Measurements from ENCODE around the gene LAMB2. TPM values are rescaled to one million over a fixed set of nuclear protein-coding genes. Genes with fewer than 3 reads are reported as not detected.

The LAMB2 gene
- total and polyA plus RNA-seq, 2 experiments from 2014 or later = 71.3 to 154 TPM

DNA sequence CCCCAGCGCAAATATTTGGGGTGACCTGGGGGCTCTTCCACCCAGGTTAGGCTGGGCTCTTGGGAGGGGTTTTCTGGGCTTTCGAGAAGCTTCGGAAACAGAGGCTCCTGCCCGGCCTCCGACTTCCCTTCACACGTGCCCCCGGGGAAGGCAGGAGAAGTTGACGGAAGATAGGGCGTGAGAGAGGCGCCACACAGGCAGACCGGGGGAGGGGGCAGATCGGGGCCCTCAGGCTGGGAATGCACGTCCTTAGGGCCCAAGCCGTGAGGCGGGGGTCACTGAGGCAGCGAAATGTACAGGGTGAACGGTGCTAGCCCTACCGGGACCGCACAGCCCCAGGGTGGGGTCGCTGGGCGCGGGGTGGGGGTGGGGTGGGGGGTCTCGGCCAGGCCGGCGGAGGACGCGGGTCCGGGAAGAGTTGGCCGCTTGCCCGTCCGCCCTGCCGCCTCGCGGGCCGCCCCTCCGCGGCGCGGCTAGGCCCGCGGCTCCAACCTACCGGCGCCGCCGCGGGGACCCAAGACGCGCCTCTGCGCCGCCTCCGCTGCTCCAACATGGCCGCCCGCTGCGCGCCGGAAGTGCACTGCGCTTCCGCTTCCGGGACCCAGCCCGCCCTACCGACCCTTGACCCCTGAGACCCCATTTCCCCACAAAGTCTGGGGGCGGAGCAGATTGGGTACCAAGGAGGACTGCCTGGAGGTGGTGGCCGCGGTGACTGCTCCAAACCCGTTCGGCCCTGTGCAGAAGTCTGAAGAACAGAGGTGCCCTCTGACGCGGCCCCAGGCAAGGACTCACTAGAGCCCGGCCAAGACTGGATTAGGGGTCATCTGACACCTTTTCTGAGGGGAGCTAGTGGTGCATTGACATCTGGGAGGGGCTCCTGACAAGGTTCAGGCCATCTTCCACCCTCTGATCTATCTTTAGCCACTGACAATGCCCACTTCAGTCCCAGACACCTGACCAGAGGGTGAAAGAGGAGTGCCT lies 33.2 kb upstream of the LAMB2 start, which contains the start of gene CCDC71:
Gene CCDC71 (minus strand): TSS at position 561 of the 981 bp plus-strand sequence. CDS start 2,123 bp downstream, outside the sequence.
- DNase-seq (ENCODE audit: low spot score) (peak; percentile 92), ATAC-seq (peak; percentile 67)
- Histone ChIP-seq H3F3A (replicated peaks; ENCODE audit: low read depth) (no peaks in the 10 kb centered on the region), H3K4me1 (ENCODE audit: insufficient read depth) (peaks cover 14% of the 10 kb centered on the region), H2AFZ (peak within 1 kb of the TSS; percentile 63), H4K20me1 (replicated peaks; ENCODE audit: insufficient read depth) (peaks cover 10% of the 10 kb centered on the region), H3K36me3 (ENCODE audit: insufficient read depth) (no peaks in the 10 kb centered on the region; the same call in 1 of the 2 replicates), H3K9me2 (ENCODE audit: insufficient read depth) (peaks cover 8% of the 10 kb centered on the region; the same call in 1 of the 2 replicates), H3K27me3 (ENCODE audit: insufficient read depth) (no peaks in the 10 kb centered on the region), H3K4me3 (peak within 1 kb of the TSS; percentile 97), H3K79me2 (replicated peaks; ENCODE audit: insufficient read depth) (peaks cover 18% of the 10 kb centered on the region), H3K27ac (ENCODE audit: low read depth) (peak within 1 kb of the TSS; percentile 66; the same call in 1 of the 2 replicates), H3K4me2 (peak within 1 kb of the TSS; percentile 99)
- peaks cover 10% of the 10 kb centered on the region for H3K27me3 Mint-ChIP-seq (ENCODE audit: insufficient read depth, low read depth, poor library complexity)
- H3K9me3 Mint-ChIP-seq = no peaks in the 10 kb centered on the region
- H3K27ac Mint-ChIP-seq = peak within 1 kb of the TSS; percentile 94
- H3K36me3 Mint-ChIP-seq (ENCODE audit: low read depth) = peaks cover 25% of the 10 kb centered on the region
- no peak for TF ChIP-seq STAT1 (IDR thresholded peaks at IDR 0.05; ENCODE audit: unreplicated experiment)
- TF ChIP-seq, protein P1, sequence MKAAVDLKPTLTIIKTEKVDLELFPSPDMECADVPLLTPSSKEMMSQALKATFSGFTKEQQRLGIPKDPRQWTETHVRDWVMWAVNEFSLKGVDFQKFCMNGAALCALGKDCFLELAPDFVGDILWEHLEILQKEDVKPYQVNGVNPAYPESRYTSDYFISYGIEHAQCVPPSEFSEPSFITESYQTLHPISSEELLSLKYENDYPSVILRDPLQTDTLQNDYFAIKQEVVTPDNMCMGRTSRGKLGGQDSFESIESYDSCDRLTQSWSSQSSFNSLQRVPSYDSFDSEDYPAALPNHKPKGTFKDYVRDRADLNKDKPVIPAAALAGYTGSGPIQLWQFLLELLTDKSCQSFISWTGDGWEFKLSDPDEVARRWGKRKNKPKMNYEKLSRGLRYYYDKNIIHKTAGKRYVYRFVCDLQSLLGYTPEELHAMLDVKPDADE (IDR thresholded peaks at IDR 0.05) = peak; percentile 81
- peak within 1 kb of the TSS; percentile 96 for H3K4me3 Mint-ChIP-seq
- peaks cover 16% of the 10 kb centered on the region for H3K4me1 Mint-ChIP-seq

DNA sequence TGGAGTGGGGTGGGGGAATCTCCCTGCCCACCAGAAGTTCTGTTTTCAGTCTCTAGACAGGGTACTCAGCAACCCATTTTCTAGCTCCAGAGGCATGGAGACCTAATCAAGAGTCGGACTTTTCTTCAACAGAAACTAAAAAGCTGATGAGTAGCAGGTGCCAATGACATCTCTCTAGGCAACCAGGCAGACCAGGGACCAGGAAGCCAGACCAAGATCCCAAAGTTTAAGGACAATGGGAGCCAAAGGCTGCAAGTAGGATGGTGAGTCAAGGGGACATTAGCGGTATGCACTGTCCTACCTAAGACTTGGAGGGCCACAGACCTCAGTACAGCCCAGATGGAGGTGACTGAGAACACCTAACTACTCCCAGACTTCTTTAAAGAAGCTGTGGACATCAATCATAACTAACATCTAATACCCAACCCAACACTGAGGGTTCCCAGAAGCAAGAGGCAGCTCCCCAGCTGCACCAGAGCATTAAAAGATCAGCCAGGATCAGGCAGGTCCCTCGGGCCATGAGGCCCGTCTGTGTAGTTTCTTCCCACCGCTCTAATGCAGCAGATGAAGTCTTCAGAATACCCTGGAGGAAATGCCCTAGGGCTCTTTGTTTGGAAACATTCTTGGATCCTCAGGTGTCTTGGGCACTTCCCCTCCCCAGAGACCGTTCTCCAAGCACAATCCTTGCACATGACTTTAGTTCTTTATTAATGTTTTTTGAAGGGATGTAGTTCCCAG lies 32.3 kb upstream of the LAMB2 start:
- Histone ChIP-seq H4K20me1 (replicated peaks; ENCODE audit: insufficient read depth) (peaks cover 10% of the 10 kb centered on the region), H3K79me2 (replicated peaks; ENCODE audit: insufficient read depth) (peaks cover 18% of the 10 kb centered on the region), H3K4me1 (ENCODE audit: insufficient read depth) (peaks cover 14% of the 10 kb centered on the region), H3K36me3 (ENCODE audit: insufficient read depth) (no peaks in the 10 kb centered on the region; the same call in 1 of the 2 replicates), H2AFZ (0 out of 2 replicates have a peak overlapping the region, but pooled peaks have one; percentile 10), H3F3A (replicated peaks; ENCODE audit: low read depth) (no peaks in the 10 kb centered on the region), H3K27me3 (ENCODE audit: insufficient read depth) (no peaks in the 10 kb centered on the region), H3K9me2 (ENCODE audit: insufficient read depth) (peaks cover 8% of the 10 kb centered on the region; the same call in 1 of the 2 replicates), H3K4me2 (peak overlapping the region; percentile 99), H3K4me3 (peak overlapping the region; percentile 97), H3K27ac (ENCODE audit: low read depth) (peak overlapping the region; percentile 66; the same call in 1 of the 2 replicates)
- Mint-ChIP-seq H3K36me3 (ENCODE audit: low read depth) (peaks cover 26% of the 10 kb centered on the region), H3K4me3 (peak overlapping the region; percentile 96), H3K27me3 (ENCODE audit: insufficient read depth, low read depth, poor library complexity) (peaks cover 10% of the 10 kb centered on the region), H3K27ac (peak overlapping the region; percentile 94), H3K9me3 (no peaks in the 10 kb centered on the region), H3K4me1 (peaks cover 13% of the 10 kb centered on the region)
- ATAC-seq (peak; percentile 11; the same call in 2 of the 3 replicates), DNase-seq (ENCODE audit: low spot score) (peak; percentile 36)
- no peak for TF ChIP-seq POLR2AphosphoS5 (IDR thresholded peaks at IDR 0.05; ENCODE audit: low read depth)
- TF ChIP-seq, protein P2, sequence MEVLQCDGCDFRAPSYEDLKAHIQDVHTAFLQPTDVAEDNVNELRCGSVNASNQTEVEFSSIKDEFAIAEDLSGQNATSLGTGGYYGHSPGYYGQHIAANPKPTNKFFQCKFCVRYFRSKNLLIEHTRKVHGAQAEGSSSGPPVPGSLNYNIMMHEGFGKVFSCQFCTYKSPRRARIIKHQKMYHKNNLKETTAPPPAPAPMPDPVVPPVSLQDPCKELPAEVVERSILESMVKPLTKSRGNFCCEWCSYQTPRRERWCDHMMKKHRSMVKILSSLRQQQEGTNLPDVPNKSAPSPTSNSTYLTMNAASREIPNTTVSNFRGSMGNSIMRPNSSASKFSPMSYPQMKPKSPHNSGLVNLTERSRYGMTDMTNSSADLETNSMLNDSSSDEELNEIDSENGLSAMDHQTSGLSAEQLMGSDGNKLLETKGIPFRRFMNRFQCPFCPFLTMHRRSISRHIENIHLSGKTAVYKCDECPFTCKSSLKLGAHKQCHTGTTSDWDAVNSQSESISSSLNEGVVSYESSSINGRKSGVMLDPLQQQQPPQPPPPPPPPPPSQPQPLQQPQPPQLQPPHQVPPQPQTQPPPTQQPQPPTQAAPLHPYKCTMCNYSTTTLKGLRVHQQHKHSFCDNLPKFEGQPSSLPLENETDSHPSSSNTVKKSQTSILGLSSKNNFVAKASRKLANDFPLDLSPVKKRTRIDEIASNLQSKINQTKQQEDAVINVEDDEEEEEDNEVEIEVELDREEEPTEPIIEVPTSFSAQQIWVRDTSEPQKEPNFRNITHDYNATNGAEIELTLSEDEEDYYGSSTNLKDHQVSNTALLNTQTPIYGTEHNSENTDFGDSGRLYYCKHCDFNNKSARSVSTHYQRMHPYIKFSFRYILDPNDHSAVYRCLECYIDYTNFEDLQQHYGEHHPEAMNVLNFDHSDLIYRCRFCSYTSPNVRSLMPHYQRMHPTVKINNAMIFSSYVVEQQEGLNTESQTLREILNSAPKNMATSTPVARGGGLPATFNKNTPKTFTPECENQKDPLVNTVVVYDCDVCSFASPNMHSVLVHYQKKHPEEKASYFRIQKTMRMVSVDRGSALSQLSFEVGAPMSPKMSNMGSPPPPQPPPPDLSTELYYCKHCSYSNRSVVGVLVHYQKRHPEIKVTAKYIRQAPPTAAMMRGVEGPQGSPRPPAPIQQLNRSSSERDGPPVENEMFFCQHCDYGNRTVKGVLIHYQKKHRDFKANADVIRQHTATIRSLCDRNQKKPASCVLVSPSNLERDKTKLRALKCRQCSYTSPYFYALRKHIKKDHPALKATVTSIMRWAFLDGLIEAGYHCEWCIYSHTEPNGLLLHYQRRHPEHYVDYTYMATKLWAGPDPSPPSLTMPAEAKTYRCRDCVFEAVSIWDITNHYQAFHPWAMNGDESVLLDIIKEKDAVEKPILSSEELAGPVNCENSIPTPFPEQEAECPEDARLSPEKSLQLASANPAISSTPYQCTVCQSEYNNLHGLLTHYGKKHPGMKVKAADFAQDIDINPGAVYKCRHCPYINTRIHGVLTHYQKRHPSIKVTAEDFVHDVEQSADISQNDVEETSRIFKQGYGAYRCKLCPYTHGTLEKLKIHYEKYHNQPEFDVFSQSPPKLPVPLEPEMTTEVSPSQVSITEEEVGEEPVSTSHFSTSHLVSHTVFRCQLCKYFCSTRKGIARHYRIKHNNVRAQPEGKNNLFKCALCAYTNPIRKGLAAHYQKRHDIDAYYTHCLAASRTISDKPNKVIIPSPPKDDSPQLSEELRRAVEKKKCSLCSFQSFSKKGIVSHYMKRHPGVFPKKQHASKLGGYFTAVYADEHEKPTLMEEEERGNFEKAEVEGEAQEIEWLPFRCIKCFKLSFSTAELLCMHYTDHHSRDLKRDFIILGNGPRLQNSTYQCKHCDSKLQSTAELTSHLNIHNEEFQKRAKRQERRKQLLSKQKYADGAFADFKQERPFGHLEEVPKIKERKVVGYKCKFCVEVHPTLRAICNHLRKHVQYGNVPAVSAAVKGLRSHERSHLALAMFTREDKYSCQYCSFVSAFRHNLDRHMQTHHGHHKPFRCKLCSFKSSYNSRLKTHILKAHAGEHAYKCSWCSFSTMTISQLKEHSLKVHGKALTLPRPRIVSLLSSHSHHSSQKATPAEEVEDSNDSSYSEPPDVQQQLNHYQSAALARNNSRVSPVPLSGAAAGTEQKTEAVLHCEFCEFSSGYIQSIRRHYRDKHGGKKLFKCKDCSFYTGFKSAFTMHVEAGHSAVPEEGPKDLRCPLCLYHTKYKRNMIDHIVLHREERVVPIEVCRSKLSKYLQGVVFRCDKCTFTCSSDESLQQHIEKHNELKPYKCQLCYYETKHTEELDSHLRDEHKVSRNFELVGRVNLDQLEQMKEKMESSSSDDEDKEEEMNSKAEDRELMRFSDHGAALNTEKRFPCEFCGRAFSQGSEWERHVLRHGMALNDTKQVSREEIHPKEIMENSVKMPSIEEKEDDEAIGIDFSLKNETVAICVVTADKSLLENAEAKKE (CRISPR knock-in tag; IDR thresholded peaks at IDR 0.05) = no peak
- TF ChIP-seq CREB1 (CRISPR knock-in tag; IDR thresholded peaks at IDR 0.05; ENCODE audit: low read depth) = no peak
- TF ChIP-seq EZH2phosphoT487 (IDR thresholded peaks at IDR 0.05; ENCODE audit: unreplicated experiment) = no peak
- TF ChIP-seq EZH2 (IDR thresholded peaks at IDR 0.05; ENCODE audit: low read depth, unreplicated experiment) = no peak
